GM12878 (cell line): Measurements from ENCODE around the gene THADA. TPM values are rescaled to one million over a fixed set of nuclear protein-coding genes. Genes with fewer than 3 reads are reported as not detected.
A peak's percentile ranks its signal among the peaks of the same experiment; 100 is the strongest.

Experiments
- ATF7 ChIP-seq: fragments of 450-650 bp; IDR thresholded peaks from 2 replicates; pipeline ENCODE4 v1.6.1; 2016; ENCODE audit warnings: low read depth, mild to moderate bottlenecking
- BMI1 ChIP-seq: fragments of 450-650 bp; IDR thresholded peaks from 2 replicates; pipeline ENCODE4 v1.6.1; 2016; ENCODE audit warnings: mild to moderate bottlenecking, moderate library complexity, borderline replicate concordance
- CBX5 ChIP-seq: sonication (generic); IDR thresholded peaks from 2 replicates; pipeline ENCODE4 v1.6.1; 2016; ENCODE audit warnings: low read depth, moderate library complexity, mild to moderate bottlenecking, inconsistent platforms
- EGR1 ChIP-seq, 2 experiments: IDR thresholded peaks; 1 replicate in 1 of 2; 2 replicates in 1 of 2; pipeline ENCODE4 v1.6.1; 2011 to 2012; ENCODE audit warnings: low read depth in 2 of 2, low read length in 2 of 2, borderline replicate concordance in 1 of 2, mild to moderate bottlenecking in 1 of 2, moderate library complexity in 1 of 2
- ESRRA ChIP-seq: IDR thresholded peaks from 2 replicates; pipeline ENCODE4 v1.6.1; 2012; ENCODE audit warnings: mild to moderate bottlenecking, low read length, improper control_type of control experiment
- HCFC1 ChIP-seq: fragments of 150-350 bp; IDR thresholded peaks from 2 replicates; pipeline ENCODE4 v1.6.1; 2014; ENCODE audit warnings: low read length
- NR2C1 ChIP-seq: fragments of 450-650 bp; IDR thresholded peaks from 2 replicates; pipeline ENCODE4 v1.6.1; 2017; ENCODE audit warnings: antibody characterized with exemption, mild to moderate bottlenecking, moderate library complexity
- NR2C2 ChIP-seq: IDR thresholded peaks from 2 replicates; pipeline ENCODE4 v1.6.1; 2011; ENCODE audit warnings: borderline replicate concordance, low read depth; ENCODE audit not compliant: control insufficient read depth, insufficient read length
- POU2F2 ChIP-seq: IDR thresholded peaks from 3 replicates; pipeline ENCODE4 v1.6.1; 2011; ENCODE audit warnings: low read depth, mild to moderate bottlenecking, low read length, borderline replicate concordance
- RAD21 ChIP-seq: IDR thresholded peaks from 2 replicates; pipeline ENCODE4 v1.6.1; 2011; ENCODE audit warnings: mild to moderate bottlenecking, low read depth, low read length, moderate library complexity; ENCODE audit not compliant: insufficient read depth
- RFX5 ChIP-seq: IDR thresholded peaks from 2 replicates; pipeline ENCODE4 v1.6.1; 2011; ENCODE audit warnings: low read depth, low read length, improper control_type of control experiment
- SMC3 ChIP-seq: IDR thresholded peaks from 2 replicates; pipeline ENCODE4 v1.6.1; 2011; ENCODE audit warnings: low read length, improper control_type of control experiment, borderline replicate concordance
- STAT3 ChIP-seq: IDR thresholded peaks from 2 replicates; pipeline ENCODE4 v1.6.1; 2011; ENCODE audit warnings: low read depth, low read length, improper control_type of control experiment
- SUZ12 ChIP-seq: fragments of 200-600 bp; sonication (generic); IDR thresholded peaks from one replicate; pipeline ENCODE4 v1.6.1; 2018; ENCODE audit warnings: antibody characterized with exemption, mild to moderate bottlenecking; ENCODE audit not compliant: unreplicated experiment
- WRNIP1 ChIP-seq: IDR thresholded peaks from 2 replicates; pipeline ENCODE4 v1.6.1; 2011; ENCODE audit warnings: low read depth, low read length, improper control_type of control experiment, borderline replicate concordance
- YY1 ChIP-seq: IDR thresholded peaks from 2 replicates; pipeline ENCODE4 v1.6.1; 2011; ENCODE audit warnings: low read depth, mild to moderate bottlenecking, low read length
- ZNF384 ChIP-seq: IDR thresholded peaks from 2 replicates; pipeline ENCODE4 v1.6.1; 2012; ENCODE audit warnings: low read depth, mild to moderate bottlenecking, low read length, improper control_type of control experiment, borderline replicate concordance
- ZSCAN29 ChIP-seq: fragments of 450-650 bp; IDR thresholded peaks from 2 replicates; pipeline ENCODE4 v1.6.1; 2017; ENCODE audit warnings: mild to moderate bottlenecking, moderate library complexity
- polyA plus RNA-seq, 11 experiments: library from polyadenylated mRNA; depleted of rRNA in 4 of 11; unstranded in 6 of 11; stranded (reverse) in 5 of 11; fragments of >200 nt; fragmentation: Nextera tagmentation in 4 of 11; fragmentation: Illumina TruSeq in 1 of 11; extraction: Ambion mirVana in 4 of 11; extraction: Trizol in 1 of 11; gene quantifications; 1 replicate in 1 of 11; 2 replicates in 10 of 11; pipeline versions ENCODE4 v1.2.1 to v1.2.3, GENCODE V29; 2011 to 2016; ENCODE audit warnings: inconsistent platforms in 2 of 11, missing spikeins in 2 of 11, low read depth in 1 of 11
- total RNA-seq, 4 experiments: library from RNA; depleted of rRNA in 3 of 4; stranded (reverse); fragments of >200 nt in 3 of 4; fragmentation: Illumina TruSeq in 1 of 4; extraction: Trizol in 1 of 4; gene quantifications; 2 replicates each; pipeline versions ENCODE4 v1.2.1 to v1.2.3, GENCODE V29; 2013 to 2021
- TF ChIP-seq, protein P1 (sequence below): fragments of 150-350 bp; IDR thresholded peaks from 2 replicates; pipeline ENCODE4 v1.6.1; 2014; ENCODE audit warnings: mild to moderate bottlenecking, low read depth, low read length
- TF ChIP-seq, protein P2 (sequence below): fragments of 450-650 bp; IDR thresholded peaks from 2 replicates; pipeline ENCODE4 v1.6.1; 2017; ENCODE audit warnings: mild to moderate bottlenecking
- TF ChIP-seq, protein P3 (sequence below): IDR thresholded peaks from 2 replicates; pipeline ENCODE4 v1.6.1; 2011; ENCODE audit warnings: borderline replicate concordance, low read depth, mild to moderate bottlenecking, moderate library complexity, low read length; ENCODE audit not compliant: insufficient read depth, poor library complexity, severe bottlenecking
- TF ChIP-seq, protein P4 (sequence below): IDR thresholded peaks from 2 replicates; pipeline ENCODE4 v1.6.1; 2011; ENCODE audit warnings: mild to moderate bottlenecking, low read depth, low read length, moderate library complexity; ENCODE audit not compliant: insufficient replicate concordance
- TF ChIP-seq, protein P5 (sequence below): fragments of 450-650 bp; IDR thresholded peaks from 2 replicates; pipeline ENCODE4 v1.6.1; 2018; ENCODE audit warnings: mild to moderate bottlenecking, low read depth, moderate library complexity; ENCODE audit not compliant: partially characterized antibody

The THADA gene
- total and polyA plus RNA-seq, 10 of the 15 experiments (the other 5 are each of a cell fraction or from before 2014, with no cell fraction given) = 14.6 to 33.2 (median 23.2) TPM

DNA sequence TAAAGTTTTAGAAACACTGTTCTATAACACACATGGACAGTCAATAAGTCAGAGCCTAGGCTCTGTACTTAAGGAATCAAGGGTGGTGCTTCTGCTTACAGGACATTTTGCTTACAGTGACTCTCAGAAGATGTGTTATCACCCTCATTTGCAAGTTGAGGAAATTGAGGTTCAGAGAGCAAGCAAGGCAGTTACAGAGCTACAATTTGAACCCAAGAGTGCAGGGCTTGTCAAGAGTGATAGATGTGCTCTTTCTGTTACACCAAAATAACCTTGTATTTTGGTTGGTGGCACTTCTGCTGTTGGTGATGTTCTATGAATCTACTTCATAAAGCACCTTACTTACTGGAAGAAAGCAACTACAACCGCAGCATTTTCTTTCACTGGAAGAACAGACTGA lies 170.2 kb downstream of the THADA start (continued):
- TF ChIP-seq, protein P1, sequence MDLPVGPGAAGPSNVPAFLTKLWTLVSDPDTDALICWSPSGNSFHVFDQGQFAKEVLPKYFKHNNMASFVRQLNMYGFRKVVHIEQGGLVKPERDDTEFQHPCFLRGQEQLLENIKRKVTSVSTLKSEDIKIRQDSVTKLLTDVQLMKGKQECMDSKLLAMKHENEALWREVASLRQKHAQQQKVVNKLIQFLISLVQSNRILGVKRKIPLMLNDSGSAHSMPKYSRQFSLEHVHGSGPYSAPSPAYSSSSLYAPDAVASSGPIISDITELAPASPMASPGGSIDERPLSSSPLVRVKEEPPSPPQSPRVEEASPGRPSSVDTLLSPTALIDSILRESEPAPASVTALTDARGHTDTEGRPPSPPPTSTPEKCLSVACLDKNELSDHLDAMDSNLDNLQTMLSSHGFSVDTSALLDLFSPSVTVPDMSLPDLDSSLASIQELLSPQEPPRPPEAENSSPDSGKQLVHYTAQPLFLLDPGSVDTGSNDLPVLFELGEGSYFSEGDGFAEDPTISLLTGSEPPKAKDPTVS = no peak
- TF ChIP-seq ZSCAN29 (no peak), BMI1 (no peak), YY1 (no peak), NR2C1 (no peak), ATF7 (peak; percentile 8; the same call in 1 of the 2 replicates), NR2C2 (no peak), ZNF384 (no peak), CBX5 (no peak), SMC3 (no peak), POU2F2 (peak; percentile 29; the same call in 1 of the 3 replicates), EGR1 (IDR thresholded peaks at IDR 0.05; ENCODE audit: borderline replicate concordance in 1 of 2, low read depth in 2 of 2, low read length in 2 of 2) (no peak), SUZ12 (no peak), ESRRA (no peak), HCFC1 (no peak), RFX5 (no peak), WRNIP1 (no peak), RAD21 (no peak), STAT3 (no peak)
- TF ChIP-seq, protein P2, sequence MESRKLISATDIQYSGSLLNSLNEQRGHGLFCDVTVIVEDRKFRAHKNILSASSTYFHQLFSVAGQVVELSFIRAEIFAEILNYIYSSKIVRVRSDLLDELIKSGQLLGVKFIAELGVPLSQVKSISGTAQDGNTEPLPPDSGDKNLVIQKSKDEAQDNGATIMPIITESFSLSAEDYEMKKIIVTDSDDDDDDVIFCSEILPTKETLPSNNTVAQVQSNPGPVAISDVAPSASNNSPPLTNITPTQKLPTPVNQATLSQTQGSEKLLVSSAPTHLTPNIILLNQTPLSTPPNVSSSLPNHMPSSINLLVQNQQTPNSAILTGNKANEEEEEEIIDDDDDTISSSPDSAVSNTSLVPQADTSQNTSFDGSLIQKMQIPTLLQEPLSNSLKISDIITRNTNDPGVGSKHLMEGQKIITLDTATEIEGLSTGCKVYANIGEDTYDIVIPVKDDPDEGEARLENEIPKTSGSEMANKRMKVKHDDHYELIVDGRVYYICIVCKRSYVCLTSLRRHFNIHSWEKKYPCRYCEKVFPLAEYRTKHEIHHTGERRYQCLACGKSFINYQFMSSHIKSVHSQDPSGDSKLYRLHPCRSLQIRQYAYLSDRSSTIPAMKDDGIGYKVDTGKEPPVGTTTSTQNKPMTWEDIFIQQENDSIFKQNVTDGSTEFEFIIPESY = no peak
- TF ChIP-seq, protein P3, sequence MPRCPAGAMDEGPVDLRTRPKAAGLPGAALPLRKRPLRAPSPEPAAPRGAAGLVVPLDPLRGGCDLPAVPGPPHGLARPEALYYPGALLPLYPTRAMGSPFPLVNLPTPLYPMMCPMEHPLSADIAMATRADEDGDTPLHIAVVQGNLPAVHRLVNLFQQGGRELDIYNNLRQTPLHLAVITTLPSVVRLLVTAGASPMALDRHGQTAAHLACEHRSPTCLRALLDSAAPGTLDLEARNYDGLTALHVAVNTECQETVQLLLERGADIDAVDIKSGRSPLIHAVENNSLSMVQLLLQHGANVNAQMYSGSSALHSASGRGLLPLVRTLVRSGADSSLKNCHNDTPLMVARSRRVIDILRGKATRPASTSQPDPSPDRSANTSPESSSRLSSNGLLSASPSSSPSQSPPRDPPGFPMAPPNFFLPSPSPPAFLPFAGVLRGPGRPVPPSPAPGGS = no peak
- TF ChIP-seq, protein P4, sequence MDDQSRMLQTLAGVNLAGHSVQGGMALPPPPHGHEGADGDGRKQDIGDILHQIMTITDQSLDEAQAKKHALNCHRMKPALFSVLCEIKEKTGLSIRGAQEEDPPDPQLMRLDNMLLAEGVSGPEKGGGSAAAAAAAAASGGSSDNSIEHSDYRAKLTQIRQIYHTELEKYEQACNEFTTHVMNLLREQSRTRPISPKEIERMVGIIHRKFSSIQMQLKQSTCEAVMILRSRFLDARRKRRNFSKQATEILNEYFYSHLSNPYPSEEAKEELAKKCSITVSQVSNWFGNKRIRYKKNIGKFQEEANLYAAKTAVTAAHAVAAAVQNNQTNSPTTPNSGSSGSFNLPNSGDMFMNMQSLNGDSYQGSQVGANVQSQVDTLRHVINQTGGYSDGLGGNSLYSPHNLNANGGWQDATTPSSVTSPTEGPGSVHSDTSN = peak; percentile 78
- TF ChIP-seq, protein P5, sequence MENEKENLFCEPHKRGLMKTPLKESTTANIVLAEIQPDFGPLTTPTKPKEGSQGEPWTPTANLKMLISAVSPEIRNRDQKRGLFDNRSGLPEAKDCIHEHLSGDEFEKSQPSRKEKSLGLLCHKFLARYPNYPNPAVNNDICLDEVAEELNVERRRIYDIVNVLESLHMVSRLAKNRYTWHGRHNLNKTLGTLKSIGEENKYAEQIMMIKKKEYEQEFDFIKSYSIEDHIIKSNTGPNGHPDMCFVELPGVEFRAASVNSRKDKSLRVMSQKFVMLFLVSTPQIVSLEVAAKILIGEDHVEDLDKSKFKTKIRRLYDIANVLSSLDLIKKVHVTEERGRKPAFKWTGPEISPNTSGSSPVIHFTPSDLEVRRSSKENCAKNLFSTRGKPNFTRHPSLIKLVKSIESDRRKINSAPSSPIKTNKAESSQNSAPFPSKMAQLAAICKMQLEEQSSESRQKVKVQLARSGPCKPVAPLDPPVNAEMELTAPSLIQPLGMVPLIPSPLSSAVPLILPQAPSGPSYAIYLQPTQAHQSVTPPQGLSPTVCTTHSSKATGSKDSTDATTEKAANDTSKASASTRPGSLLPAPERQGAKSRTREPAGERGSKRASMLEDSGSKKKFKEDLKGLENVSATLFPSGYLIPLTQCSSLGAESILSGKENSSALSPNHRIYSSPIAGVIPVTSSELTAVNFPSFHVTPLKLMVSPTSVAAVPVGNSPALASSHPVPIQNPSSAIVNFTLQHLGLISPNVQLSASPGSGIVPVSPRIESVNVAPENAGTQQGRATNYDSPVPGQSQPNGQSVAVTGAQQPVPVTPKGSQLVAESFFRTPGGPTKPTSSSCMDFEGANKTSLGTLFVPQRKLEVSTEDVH = no peak
